Body of pancreas (tissue), 4 donors: Measurements from ENCODE around the gene JUN.

Source experiments
- POLR2A ChIP-seq, 3 donors: fragments of 450-650 bp; IDR thresholded peaks; one replicate each; pipeline ENCODE4 v1.6.1; 2016; ENCODE audit warnings: antibody characterized with exemption in 3 of 3, mild to moderate bottlenecking in 2 of 3
- TF ChIP-seq, protein P1 (sequence below), 7 experiments: fragments of 450-650 bp in 4 of 7; fragments of 200-600 bp in 3 of 7; sonication (generic) in 3 of 7; IDR thresholded peaks; one replicate each; pipeline ENCODE4 v1.5.1; 2016 to 2019; ENCODE audit warnings: antibody characterized with exemption in 7 of 7

DNA sequence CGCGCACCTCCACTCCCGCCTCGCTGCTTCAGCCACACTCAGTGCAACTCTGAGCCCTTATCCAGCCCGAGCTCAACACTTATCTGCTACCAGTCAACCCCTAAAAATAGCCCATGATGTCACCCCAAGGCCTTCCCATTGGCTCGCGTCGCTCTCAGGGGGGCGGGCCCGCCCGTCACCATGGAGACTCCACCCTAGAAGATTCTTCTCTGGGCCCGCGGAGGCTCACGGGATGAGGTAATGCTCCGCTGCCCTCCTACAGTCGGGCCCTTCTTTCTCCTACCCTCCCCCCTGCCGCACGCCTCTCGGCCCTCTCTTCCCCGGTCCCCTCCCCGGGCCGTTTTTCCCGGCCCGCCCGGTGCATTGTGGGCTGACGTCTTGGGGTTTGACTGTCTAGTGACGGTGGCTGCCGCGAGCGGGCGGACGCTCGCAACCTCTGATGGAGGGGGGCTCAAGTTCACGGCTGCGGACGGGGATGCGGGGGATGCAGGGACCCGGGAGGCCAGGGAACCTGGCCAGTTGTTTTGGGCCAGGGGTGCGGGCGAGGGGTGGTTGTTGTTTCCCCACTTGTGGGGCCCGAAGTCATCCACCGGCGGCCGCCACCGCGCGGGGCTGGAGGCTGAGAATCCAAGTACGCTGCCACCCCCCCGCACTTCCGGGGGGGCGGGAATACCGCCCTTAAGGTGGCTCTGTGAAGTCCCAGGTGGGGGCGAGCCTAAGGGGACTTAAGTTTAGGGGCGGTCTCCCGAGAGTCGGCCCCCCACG lies at the start of gene JUN:
- TF ChIP-seq, protein P1, sequence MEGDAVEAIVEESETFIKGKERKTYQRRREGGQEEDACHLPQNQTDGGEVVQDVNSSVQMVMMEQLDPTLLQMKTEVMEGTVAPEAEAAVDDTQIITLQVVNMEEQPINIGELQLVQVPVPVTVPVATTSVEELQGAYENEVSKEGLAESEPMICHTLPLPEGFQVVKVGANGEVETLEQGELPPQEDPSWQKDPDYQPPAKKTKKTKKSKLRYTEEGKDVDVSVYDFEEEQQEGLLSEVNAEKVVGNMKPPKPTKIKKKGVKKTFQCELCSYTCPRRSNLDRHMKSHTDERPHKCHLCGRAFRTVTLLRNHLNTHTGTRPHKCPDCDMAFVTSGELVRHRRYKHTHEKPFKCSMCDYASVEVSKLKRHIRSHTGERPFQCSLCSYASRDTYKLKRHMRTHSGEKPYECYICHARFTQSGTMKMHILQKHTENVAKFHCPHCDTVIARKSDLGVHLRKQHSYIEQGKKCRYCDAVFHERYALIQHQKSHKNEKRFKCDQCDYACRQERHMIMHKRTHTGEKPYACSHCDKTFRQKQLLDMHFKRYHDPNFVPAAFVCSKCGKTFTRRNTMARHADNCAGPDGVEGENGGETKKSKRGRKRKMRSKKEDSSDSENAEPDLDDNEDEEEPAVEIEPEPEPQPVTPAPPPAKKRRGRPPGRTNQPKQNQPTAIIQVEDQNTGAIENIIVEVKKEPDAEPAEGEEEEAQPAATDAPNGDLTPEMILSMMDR (IDR thresholded peaks at IDR 0.05), result peak in 1 of 7 experiments; percentile 27
- peak in 2 of 3 donors; percentile 100 for TF ChIP-seq POLR2A (IDR thresholded peaks at IDR 0.05)
